HL-60/S4 treated with retinoic acid at 250 ng/mL for 4 days and 3 days (cell line): ENCODE results near the gene VANGL2.

ENCODE experiments used
- in situ Hi-C: fragments of 300-500 bp; cut with MboI; formaldehyde crosslinking; loops from 2 replicates; pipeline ENCODE4 v1.7.0; 2022; ENCODE audit warnings: low sequenced_read_pairs

The VANGL2 gene

GRCh38 chr1:160405331-160405877 lies 5.0 kb downstream of the VANGL2 start:
- in situ Hi-C loops: no loop called here

- in situ Hi-C loops: no loop called here
Observed at GRCh38 chr1:160406131-160406968, 6.0 kb downstream of the VANGL2 start.

- in situ Hi-C loops: no loop called here
Observed at GRCh38 chr1:160407839-160408801, 7.8 kb downstream of the VANGL2 start.

- in situ Hi-C loops: no loop called here
Observed at GRCh38 chr1:160408864-160409263, 8.5 kb downstream of the VANGL2 start.

- in situ Hi-C loops: no loop called here
Observed at GRCh38 chr1:160409486-160409885, 9.1 kb downstream of the VANGL2 start.

- in situ Hi-C loops: no loop called here
Observed at GRCh38 chr1:160410406-160411005, 10.1 kb downstream of the VANGL2 start.

GRCh38 chr1:160411271-160412027 lies 11.1 kb downstream of the VANGL2 start:
- in situ Hi-C loops: no loop called here

GRCh38 chr1:160412028-160412362 lies 11.6 kb downstream of the VANGL2 start:
- in situ Hi-C loops: no loop called here

- in situ Hi-C loops: no loop called here
Observed at GRCh38 chr1:160413716-160414115, 13.4 kb downstream of the VANGL2 start.

- in situ Hi-C loops: no loop called here
Observed at GRCh38 chr1:160414881-160415280, 14.5 kb downstream of the VANGL2 start.

GRCh38 chr1:160415696-160416290 lies 15.4 kb downstream of the VANGL2 start:
- in situ Hi-C loops: no loop called here

GRCh38 chr1:160416369-160416768 lies 16.0 kb downstream of the VANGL2 start:
- in situ Hi-C loops: no loop called here

GRCh38 chr1:160418483-160418882 lies 18.1 kb downstream of the VANGL2 start:
- in situ Hi-C loops: no loop called here

GRCh38 chr1:160419150-160419837 lies 18.9 kb downstream of the VANGL2 start:
- in situ Hi-C loops: no loop called here

GRCh38 chr1:160419838-160420169 lies 19.4 kb downstream of the VANGL2 start:
- in situ Hi-C loops: loop anchor here (10.0 kb wide), 1 partner anchor 185 kb away; no protein-coding TSS in a partner anchor

GRCh38 chr1:160420881-160421842 lies 20.8 kb downstream of the VANGL2 start:
- in situ Hi-C loops: loop anchor here (10.0 kb wide), 1 partner anchor 184 kb away; no protein-coding TSS in a partner anchor

- in situ Hi-C loops: loop anchor here (10.0 kb wide), 1 partner anchor 183 kb away; no protein-coding TSS in a partner anchor
Observed at GRCh38 chr1:160421881-160422280, 21.5 kb downstream of the VANGL2 start.

- in situ Hi-C loops: loop anchor here (10.0 kb wide), 1 partner anchor 181 kb away; no protein-coding TSS in a partner anchor
Observed at GRCh38 chr1:160423966-160424365, 23.6 kb downstream of the VANGL2 start.
